ENCODE results near the gene FBRSL1. TPM values are rescaled to one million over a fixed set of nuclear protein-coding genes. Genes with fewer than 3 reads are reported as not detected.
A peak's percentile ranks its signal among the peaks of the same experiment; 100 is the strongest.

Gene FBRSL1
- total and polyA plus RNA-seq, 2 donors from 2014 or later = 23.8 to 44.7 TPM

GRCh38 chr12:132524405-132524804, 34.5 kb downstream of the FBRSL1 start:
- no peak overlapping the region for H3K4me3 ChIP-seq (ENCODE audit: low read length in 3 of 3)
- intact Hi-C loops (cut with DNase I) = loop anchor here (10.0 kb wide), 1 partner anchor 110 kb away; no protein-coding TSS in a partner anchor
- FAIRE-seq = no peak
- peak in 1 of 5 donors; percentile 96 for DNase-seq
- H3K27me3 ChIP-seq (ENCODE audit: control insufficient read depth, insufficient read depth, low read length) = no peaks in the 10 kb centered on the region
- no peaks in the 10 kb centered on the region for H3K36me3 ChIP-seq (ENCODE audit: control insufficient read depth in 2 of 3, insufficient read depth in 3 of 3, low read length in 3 of 3)
- H3K9me3 ChIP-seq (ENCODE audit: control insufficient read depth in 2 of 3, insufficient read depth in 1 of 3, low read length in 3 of 3) = no peaks in the 10 kb centered on the region
- H3K9ac ChIP-seq (ENCODE audit: low read length in 3 of 3) = no peak overlapping the region
- no peak for TF ChIP-seq CTCF (IDR thresholded peaks at IDR 0.05; ENCODE audit: borderline replicate concordance, extremely low read depth, insufficient read depth)
- H3K4me1 ChIP-seq (ENCODE audit: control insufficient read depth in 2 of 3, insufficient read depth in 2 of 3, low read depth in 1 of 3, low read length in 3 of 3) = peaks cover 0 to 31% (median 0%) of the 10 kb centered on the region in 3 donors
- no peak overlapping the region for H3K27ac ChIP-seq (ENCODE audit: low read depth in 2 of 2, low read length in 2 of 2)

- H3K27me3 ChIP-seq (ENCODE audit: control insufficient read depth, insufficient read depth, low read length) = no peaks in the 10 kb centered on the region
- intact Hi-C loops (cut with DNase I) = loop anchor here (10.0 kb wide), 1 partner anchor 110 kb away; no protein-coding TSS in a partner anchor
- H3K27ac ChIP-seq (ENCODE audit: low read depth in 2 of 2, low read length in 2 of 2) = no peak overlapping the region
- DNase-seq = no peak
- TF ChIP-seq CTCF (IDR thresholded peaks at IDR 0.05; ENCODE audit: borderline replicate concordance, extremely low read depth, insufficient read depth) = no peak
- H3K4me3 ChIP-seq (ENCODE audit: low read length in 3 of 3) = no peak overlapping the region
- no peak overlapping the region for H3K9ac ChIP-seq (ENCODE audit: low read length in 3 of 3)
- FAIRE-seq = no peak
- peaks cover 0 to 29% (median 0%) of the 10 kb centered on the region in 3 donors for H3K4me1 ChIP-seq (ENCODE audit: control insufficient read depth in 2 of 3, insufficient read depth in 2 of 3, low read depth in 1 of 3, low read length in 3 of 3)
- H3K9me3 ChIP-seq (ENCODE audit: control insufficient read depth in 2 of 3, insufficient read depth in 1 of 3, low read length in 3 of 3) = no peaks in the 10 kb centered on the region
- no peaks in the 10 kb centered on the region for H3K36me3 ChIP-seq (ENCODE audit: control insufficient read depth in 2 of 3, insufficient read depth in 3 of 3, low read length in 3 of 3)
These were observed 35.3 kb downstream of the FBRSL1 start for GRCh38 chr12:132525011-132525832.

GRCh38 chr12:132525833-132526455, 36.0 kb downstream of the FBRSL1 start:
- intact Hi-C loops (cut with DNase I) = loop anchor here (10.0 kb wide), 1 partner anchor 111 kb away; no protein-coding TSS in a partner anchor
- FAIRE-seq = no peak

More at GRCh38 chr12:132525833-132526455, 36.0 kb downstream of the FBRSL1 start:
- H3K4me3 ChIP-seq (ENCODE audit: low read length in 3 of 3) = no peak overlapping the region
- H3K36me3 ChIP-seq (ENCODE audit: control insufficient read depth in 2 of 3, insufficient read depth in 3 of 3, low read length in 3 of 3) = no peaks in the 10 kb centered on the region
- TF ChIP-seq CTCF (IDR thresholded peaks at IDR 0.05; ENCODE audit: borderline replicate concordance, extremely low read depth, insufficient read depth) = no peak
- peaks cover 0 to 22% (median 0%) of the 10 kb centered on the region in 3 donors for H3K4me1 ChIP-seq (ENCODE audit: control insufficient read depth in 2 of 3, insufficient read depth in 2 of 3, low read depth in 1 of 3, low read length in 3 of 3)
- no peak for DNase-seq
- H3K9ac ChIP-seq (ENCODE audit: low read length in 3 of 3) = no peak overlapping the region
- H3K9me3 ChIP-seq (ENCODE audit: control insufficient read depth in 2 of 3, insufficient read depth in 1 of 3, low read length in 3 of 3) = no peaks in the 10 kb centered on the region
- peak overlapping the region in 1 of 2 donors; percentile 7 for H3K27ac ChIP-seq (ENCODE audit: low read depth in 2 of 2, low read length in 2 of 2)
- H3K27me3 ChIP-seq (ENCODE audit: control insufficient read depth, insufficient read depth, low read length) = no peaks in the 10 kb centered on the region
